GM12878 (cell line): Measurements from ENCODE around the gene ZNF805.

ENCODE experiments used
- CEBPB ChIP-seq, 2 experiments: fragments of 150-350 bp in 1 of 2; IDR thresholded peaks; 2 replicates each; pipeline ENCODE4 v1.6.1; 2012 to 2014; ENCODE audit warnings: low read depth in 2 of 2, low read length in 2 of 2, borderline replicate concordance in 1 of 2, inconsistent platforms in 1 of 2
- CREM ChIP-seq: IDR thresholded peaks from 2 replicates; pipeline ENCODE4 v1.6.1; 2014; ENCODE audit warnings: antibody characterized with exemption, low read depth
- DPF2 ChIP-seq: fragments of 450-650 bp; IDR thresholded peaks from 2 replicates; pipeline ENCODE4 v1.6.1; 2017; ENCODE audit warnings: mild to moderate bottlenecking
- GABPA ChIP-seq: IDR thresholded peaks from 2 replicates; pipeline ENCODE4 v1.6.1; 2014; ENCODE audit warnings: antibody characterized with exemption, low read depth, mild to moderate bottlenecking, inconsistent platforms
- HCFC1 ChIP-seq: fragments of 150-350 bp; IDR thresholded peaks from 2 replicates; pipeline ENCODE4 v1.6.1; 2014; ENCODE audit warnings: low read length
- POLR2A ChIP-seq: IDR thresholded peaks from 2 replicates; pipeline ENCODE4 v1.6.1; 2011; ENCODE audit warnings: low read depth, mild to moderate bottlenecking, low read length
- POLR2AphosphoS5 ChIP-seq: IDR thresholded peaks from 2 replicates; pipeline ENCODE4 v1.6.1; 2011; ENCODE audit warnings: mild to moderate bottlenecking, low read length, inconsistent platforms
- RFX5 ChIP-seq: IDR thresholded peaks from 2 replicates; pipeline ENCODE4 v1.6.1; 2011; ENCODE audit warnings: low read depth, low read length, improper control_type of control experiment
- YBX1 ChIP-seq: fragments of 450-650 bp; IDR thresholded peaks from 2 replicates; pipeline ENCODE4 v1.6.1; 2016; ENCODE audit warnings: antibody characterized with exemption
- ZNF274 ChIP-seq: IDR thresholded peaks from one replicate; pipeline ENCODE4 v1.8.0; 2011; ENCODE audit not compliant: insufficient read length, insufficient read depth
- TF ChIP-seq, protein P1 (sequence below), 3 experiments: IDR thresholded peaks in 2 of 3; conservative IDR thresholded peaks in 1 of 3; 2 replicates each; pipeline ENCODE4 v1.5.1; 2011; ENCODE audit warnings: low read depth in 3 of 3, low read length in 3 of 3, mild to moderate bottlenecking in 3 of 3, control low read depth in 2 of 3, moderate library complexity in 2 of 3, inconsistent platforms in 1 of 3, mixed read lengths in 1 of 3; ENCODE audit not compliant: control insufficient read depth in 2 of 3, insufficient read depth in 1 of 3; ENCODE audit errors: extremely low read depth in 1 of 3
- TF ChIP-seq, protein P2 (sequence below): IDR thresholded peaks from 2 replicates; pipeline ENCODE4 v1.6.1; 2012; ENCODE audit warnings: mild to moderate bottlenecking, low read depth, low read length
- TF ChIP-seq, protein P3 (sequence below): IDR thresholded peaks from 2 replicates; pipeline ENCODE4 v1.6.1; 2011; ENCODE audit warnings: low read depth, low read length, improper control_type of control experiment, borderline replicate concordance
- TF ChIP-seq, protein P4 (sequence below): IDR thresholded peaks from 2 replicates; pipeline ENCODE4 v1.6.1; 2012; ENCODE audit warnings: low read length, inconsistent platforms

DNA sequence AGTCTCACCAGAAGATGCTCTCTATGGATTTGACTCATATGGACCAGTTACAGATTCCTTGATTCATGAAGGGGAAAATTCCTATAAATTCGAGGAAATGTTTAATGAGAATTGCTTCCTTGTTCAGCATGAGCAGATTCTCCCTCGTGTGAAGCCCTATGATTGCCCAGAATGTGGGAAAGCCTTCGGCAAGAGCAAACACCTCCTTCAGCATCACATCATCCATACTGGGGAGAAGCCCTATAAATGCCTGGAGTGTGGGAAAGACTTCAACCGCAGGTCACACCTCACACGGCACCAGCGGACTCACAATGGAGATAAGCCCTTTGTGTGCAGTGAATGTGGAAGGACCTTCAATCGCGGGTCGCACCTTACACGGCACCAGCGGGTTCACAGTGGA, 50.5 kb downstream of the ZNF805 start:
- TF ChIP-seq ZNF274 (no peak), POLR2A (no peak; the same call in 1 of the 2 replicates), CREM (no peak), DPF2 (no peak), CEBPB (IDR thresholded peaks at IDR 0.05; ENCODE audit: borderline replicate concordance in 1 of 2, low read depth in 2 of 2, low read length in 2 of 2) (no peak), YBX1 (no peak), POLR2AphosphoS5 (no peak), RFX5 (no peak), GABPA (no peak), HCFC1 (no peak)
- TF ChIP-seq, protein P1, sequence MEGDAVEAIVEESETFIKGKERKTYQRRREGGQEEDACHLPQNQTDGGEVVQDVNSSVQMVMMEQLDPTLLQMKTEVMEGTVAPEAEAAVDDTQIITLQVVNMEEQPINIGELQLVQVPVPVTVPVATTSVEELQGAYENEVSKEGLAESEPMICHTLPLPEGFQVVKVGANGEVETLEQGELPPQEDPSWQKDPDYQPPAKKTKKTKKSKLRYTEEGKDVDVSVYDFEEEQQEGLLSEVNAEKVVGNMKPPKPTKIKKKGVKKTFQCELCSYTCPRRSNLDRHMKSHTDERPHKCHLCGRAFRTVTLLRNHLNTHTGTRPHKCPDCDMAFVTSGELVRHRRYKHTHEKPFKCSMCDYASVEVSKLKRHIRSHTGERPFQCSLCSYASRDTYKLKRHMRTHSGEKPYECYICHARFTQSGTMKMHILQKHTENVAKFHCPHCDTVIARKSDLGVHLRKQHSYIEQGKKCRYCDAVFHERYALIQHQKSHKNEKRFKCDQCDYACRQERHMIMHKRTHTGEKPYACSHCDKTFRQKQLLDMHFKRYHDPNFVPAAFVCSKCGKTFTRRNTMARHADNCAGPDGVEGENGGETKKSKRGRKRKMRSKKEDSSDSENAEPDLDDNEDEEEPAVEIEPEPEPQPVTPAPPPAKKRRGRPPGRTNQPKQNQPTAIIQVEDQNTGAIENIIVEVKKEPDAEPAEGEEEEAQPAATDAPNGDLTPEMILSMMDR (IDR thresholded peaks at IDR 0.05 in 2 of 3, conservative IDR thresholded peaks at IDR 0.05 in 1 of 3; ENCODE audit: control insufficient read depth in 2 of 3, extremely low read depth in 1 of 3, insufficient read depth in 1 of 3, low read depth in 3 of 3, low read length in 3 of 3) = no peak
- TF ChIP-seq, protein P2, sequence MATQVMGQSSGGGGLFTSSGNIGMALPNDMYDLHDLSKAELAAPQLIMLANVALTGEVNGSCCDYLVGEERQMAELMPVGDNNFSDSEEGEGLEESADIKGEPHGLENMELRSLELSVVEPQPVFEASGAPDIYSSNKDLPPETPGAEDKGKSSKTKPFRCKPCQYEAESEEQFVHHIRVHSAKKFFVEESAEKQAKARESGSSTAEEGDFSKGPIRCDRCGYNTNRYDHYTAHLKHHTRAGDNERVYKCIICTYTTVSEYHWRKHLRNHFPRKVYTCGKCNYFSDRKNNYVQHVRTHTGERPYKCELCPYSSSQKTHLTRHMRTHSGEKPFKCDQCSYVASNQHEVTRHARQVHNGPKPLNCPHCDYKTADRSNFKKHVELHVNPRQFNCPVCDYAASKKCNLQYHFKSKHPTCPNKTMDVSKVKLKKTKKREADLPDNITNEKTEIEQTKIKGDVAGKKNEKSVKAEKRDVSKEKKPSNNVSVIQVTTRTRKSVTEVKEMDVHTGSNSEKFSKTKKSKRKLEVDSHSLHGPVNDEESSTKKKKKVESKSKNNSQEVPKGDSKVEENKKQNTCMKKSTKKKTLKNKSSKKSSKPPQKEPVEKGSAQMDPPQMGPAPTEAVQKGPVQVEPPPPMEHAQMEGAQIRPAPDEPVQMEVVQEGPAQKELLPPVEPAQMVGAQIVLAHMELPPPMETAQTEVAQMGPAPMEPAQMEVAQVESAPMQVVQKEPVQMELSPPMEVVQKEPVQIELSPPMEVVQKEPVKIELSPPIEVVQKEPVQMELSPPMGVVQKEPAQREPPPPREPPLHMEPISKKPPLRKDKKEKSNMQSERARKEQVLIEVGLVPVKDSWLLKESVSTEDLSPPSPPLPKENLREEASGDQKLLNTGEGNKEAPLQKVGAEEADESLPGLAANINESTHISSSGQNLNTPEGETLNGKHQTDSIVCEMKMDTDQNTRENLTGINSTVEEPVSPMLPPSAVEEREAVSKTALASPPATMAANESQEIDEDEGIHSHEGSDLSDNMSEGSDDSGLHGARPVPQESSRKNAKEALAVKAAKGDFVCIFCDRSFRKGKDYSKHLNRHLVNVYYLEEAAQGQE = no peak
- TF ChIP-seq, protein P3, sequence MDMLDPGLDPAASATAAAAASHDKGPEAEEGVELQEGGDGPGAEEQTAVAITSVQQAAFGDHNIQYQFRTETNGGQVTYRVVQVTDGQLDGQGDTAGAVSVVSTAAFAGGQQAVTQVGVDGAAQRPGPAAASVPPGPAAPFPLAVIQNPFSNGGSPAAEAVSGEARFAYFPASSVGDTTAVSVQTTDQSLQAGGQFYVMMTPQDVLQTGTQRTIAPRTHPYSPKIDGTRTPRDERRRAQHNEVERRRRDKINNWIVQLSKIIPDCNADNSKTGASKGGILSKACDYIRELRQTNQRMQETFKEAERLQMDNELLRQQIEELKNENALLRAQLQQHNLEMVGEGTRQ = no peak
- TF ChIP-seq, protein P4, sequence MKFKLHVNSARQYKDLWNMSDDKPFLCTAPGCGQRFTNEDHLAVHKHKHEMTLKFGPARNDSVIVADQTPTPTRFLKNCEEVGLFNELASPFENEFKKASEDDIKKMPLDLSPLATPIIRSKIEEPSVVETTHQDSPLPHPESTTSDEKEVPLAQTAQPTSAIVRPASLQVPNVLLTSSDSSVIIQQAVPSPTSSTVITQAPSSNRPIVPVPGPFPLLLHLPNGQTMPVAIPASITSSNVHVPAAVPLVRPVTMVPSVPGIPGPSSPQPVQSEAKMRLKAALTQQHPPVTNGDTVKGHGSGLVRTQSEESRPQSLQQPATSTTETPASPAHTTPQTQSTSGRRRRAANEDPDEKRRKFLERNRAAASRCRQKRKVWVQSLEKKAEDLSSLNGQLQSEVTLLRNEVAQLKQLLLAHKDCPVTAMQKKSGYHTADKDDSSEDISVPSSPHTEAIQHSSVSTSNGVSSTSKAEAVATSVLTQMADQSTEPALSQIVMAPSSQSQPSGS = no peak
